ENCODE measurements around the gene ORMDL3.
"Not testable (repeated sequence)": the region's sequence is repeated elsewhere in the genome, so short reads cannot be mapped to it uniquely, and the experiment has no call there.

Gene ORMDL3

DNA sequence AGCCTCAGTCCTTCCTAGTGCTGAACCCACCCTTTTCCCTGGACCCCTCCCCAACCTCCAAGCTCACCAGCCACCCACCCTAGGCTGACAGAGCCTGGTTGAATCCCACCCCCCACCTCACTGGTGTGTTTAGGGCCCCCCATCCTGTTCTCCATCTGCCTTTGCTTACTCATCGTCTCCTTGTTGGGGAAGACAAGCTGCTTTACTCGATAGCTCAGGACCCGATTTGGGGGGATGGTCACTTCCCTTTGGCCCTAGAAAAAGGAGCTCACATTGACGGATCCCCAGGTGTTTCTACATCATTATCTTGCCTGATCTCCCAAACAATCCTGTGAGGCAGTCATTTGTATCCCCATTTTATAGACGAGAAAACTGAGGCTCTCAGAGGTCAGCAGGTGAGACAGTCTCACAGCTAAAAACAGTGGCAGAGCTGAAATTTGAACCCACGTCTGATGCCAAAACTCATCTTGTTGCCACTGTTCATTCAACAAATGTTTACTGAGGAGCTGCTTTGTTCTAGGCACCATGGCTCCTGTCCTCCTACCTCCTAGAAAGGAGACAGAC, 18.5 kb downstream of the ORMDL3 start:
- TF ChIP-seq ISL1 (CRISPR knock-in tag; IDR thresholded peaks at IDR 0.05), result no peak
- TF ChIP-seq, protein P1, sequence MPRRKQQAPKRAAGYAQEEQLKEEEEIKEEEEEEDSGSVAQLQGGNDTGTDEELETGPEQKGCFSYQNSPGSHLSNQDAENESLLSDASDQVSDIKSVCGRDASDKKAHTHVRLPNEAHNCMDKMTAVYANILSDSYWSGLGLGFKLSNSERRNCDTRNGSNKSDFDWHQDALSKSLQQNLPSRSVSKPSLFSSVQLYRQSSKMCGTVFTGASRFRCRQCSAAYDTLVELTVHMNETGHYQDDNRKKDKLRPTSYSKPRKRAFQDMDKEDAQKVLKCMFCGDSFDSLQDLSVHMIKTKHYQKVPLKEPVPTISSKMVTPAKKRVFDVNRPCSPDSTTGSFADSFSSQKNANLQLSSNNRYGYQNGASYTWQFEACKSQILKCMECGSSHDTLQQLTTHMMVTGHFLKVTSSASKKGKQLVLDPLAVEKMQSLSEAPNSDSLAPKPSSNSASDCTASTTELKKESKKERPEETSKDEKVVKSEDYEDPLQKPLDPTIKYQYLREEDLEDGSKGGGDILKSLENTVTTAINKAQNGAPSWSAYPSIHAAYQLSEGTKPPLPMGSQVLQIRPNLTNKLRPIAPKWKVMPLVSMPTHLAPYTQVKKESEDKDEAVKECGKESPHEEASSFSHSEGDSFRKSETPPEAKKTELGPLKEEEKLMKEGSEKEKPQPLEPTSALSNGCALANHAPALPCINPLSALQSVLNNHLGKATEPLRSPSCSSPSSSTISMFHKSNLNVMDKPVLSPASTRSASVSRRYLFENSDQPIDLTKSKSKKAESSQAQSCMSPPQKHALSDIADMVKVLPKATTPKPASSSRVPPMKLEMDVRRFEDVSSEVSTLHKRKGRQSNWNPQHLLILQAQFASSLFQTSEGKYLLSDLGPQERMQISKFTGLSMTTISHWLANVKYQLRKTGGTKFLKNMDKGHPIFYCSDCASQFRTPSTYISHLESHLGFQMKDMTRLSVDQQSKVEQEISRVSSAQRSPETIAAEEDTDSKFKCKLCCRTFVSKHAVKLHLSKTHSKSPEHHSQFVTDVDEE (CRISPR knock-in tag; IDR thresholded peaks at IDR 0.05), result no peak
- TF ChIP-seq ZNF70 (CRISPR knock-in tag; IDR thresholded peaks at IDR 0.05), result no peak
- no peak for TF ChIP-seq TCF4 (CRISPR knock-in tag; IDR thresholded peaks at IDR 0.05; ENCODE audit: borderline replicate concordance)
- ATAC-seq, result no peak

DNA sequence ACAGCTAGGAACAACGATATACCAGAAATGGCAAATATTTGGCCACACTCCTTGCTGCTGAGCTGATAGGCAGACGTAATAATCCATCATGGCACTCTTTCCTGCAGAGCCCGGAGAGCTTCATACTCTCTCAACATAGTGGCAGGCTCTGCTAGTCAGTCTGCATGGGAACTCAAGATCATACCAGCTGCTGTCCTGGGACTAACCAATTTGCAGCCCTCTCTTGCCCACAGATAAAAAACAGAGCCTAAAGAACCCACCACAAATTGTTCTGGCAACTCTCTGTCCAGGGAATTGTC, 22.5 kb downstream of the ORMDL3 start:
- ATAC-seq, result no peak
- TF ChIP-seq ZNF8 (CRISPR knock-in tag; IDR thresholded peaks at IDR 0.05) (no peak), ZC3H10 (CRISPR knock-in tag; IDR thresholded peaks at IDR 0.05) (no peak), GLIS3 (CRISPR knock-in tag; IDR thresholded peaks at IDR 0.05) (no peak), ESRRG (CRISPR knock-in tag; IDR thresholded peaks at IDR 0.05) (no peak), ZNF565 (CRISPR knock-in tag; conservative IDR thresholded peaks at IDR 0.05; ENCODE audit: low read depth) (no peak), BACH2 (CRISPR knock-in tag; IDR thresholded peaks at IDR 0.05; ENCODE audit: borderline replicate concordance) (no peak), SNAI2 (CRISPR knock-in tag; IDR thresholded peaks at IDR 0.05) (no peak), OSR1 (CRISPR knock-in tag; IDR thresholded peaks at IDR 0.05) (no peak), ISL1 (CRISPR knock-in tag; IDR thresholded peaks at IDR 0.05) (no peak), ZFP3 (CRISPR knock-in tag; IDR thresholded peaks at IDR 0.05) (no peak), TOX (CRISPR knock-in tag; IDR thresholded peaks at IDR 0.05; ENCODE audit: borderline replicate concordance) (no peak), RARB (CRISPR knock-in tag; IDR thresholded peaks at IDR 0.05) (no peak), TCF4 (CRISPR knock-in tag; IDR thresholded peaks at IDR 0.05; ENCODE audit: borderline replicate concordance) (no peak), CSDC2 (CRISPR knock-in tag; IDR thresholded peaks at IDR 0.05) (no peak), ZFP30 (CRISPR knock-in tag; IDR thresholded peaks at IDR 0.05) (no peak)
- TF ChIP-seq, protein P2, sequence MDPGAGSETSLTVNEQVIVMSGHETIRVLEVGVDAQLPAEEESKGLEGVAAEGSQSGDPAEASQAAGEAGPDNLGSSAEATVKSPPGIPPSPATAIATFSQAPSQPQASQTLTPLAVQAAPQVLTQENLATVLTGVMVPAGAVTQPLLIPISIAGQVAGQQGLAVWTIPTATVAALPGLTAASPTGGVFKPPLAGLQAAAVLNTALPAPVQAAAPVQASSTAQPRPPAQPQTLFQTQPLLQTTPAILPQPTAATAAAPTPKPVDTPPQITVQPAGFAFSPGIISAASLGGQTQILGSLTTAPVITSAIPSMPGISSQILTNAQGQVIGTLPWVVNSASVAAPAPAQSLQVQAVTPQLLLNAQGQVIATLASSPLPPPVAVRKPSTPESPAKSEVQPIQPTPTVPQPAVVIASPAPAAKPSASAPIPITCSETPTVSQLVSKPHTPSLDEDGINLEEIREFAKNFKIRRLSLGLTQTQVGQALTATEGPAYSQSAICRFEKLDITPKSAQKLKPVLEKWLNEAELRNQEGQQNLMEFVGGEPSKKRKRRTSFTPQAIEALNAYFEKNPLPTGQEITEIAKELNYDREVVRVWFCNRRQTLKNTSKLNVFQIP (CRISPR knock-in tag; IDR thresholded peaks at IDR 0.05; ENCODE audit: borderline replicate concordance, low read depth), result no peak
- TF ChIP-seq, protein P1 (CRISPR knock-in tag; IDR thresholded peaks at IDR 0.05), result no peak

DNA sequence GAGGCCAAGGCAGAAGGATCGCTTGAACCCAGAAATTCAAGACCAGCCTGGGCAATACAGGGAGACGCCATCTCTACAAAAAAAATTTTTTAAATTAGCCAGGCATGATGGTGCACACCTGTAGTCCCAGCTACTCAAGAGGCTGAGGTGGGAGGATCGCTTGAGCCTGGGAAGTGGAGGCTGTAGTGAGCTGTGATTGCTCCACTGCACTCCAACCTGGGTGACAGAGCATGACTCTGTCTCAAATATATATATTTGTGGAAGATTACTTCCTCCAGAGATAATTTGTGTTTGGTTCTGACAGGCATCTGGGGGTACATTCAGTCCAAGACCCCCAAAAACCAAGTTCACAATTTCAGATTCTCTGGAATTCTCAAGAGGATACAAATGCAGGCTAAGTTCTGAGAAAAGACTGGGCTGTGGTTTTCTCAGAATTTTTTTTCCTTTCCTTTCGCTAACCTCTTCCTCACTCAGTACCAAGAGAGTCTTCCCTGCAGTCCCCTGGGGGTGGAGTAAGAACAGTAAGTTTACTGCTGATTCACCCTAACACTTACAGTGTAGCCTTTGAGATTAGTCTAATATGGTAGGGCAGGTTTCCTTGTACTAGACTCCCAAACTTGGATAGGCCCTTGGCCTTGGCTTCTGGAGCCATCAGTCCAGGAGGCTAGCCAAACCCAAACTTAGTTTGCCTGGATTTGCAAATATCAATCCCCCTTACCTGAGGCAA, 24.1 kb downstream of the ORMDL3 start:
- TF ChIP-seq OSR1 (CRISPR knock-in tag; IDR thresholded peaks at IDR 0.05) (no peak), ZNF8 (CRISPR knock-in tag; IDR thresholded peaks at IDR 0.05) (no peak), ZC3H10 (CRISPR knock-in tag; IDR thresholded peaks at IDR 0.05) (no peak), ZFP3 (CRISPR knock-in tag; IDR thresholded peaks at IDR 0.05) (no peak), TOX (CRISPR knock-in tag; IDR thresholded peaks at IDR 0.05; ENCODE audit: borderline replicate concordance) (no peak)
- TF ChIP-seq, protein P3, sequence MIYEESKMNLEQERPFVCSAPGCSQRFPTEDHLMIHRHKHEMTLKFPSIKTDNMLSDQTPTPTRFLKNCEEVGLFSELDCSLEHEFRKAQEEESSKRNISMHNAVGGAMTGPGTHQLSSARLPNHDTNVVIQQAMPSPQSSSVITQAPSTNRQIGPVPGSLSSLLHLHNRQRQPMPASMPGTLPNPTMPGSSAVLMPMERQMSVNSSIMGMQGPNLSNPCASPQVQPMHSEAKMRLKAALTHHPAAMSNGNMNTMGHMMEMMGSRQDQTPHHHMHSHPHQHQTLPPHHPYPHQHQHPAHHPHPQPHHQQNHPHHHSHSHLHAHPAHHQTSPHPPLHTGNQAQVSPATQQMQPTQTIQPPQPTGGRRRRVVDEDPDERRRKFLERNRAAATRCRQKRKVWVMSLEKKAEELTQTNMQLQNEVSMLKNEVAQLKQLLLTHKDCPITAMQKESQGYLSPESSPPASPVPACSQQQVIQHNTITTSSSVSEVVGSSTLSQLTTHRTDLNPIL (CRISPR knock-in tag; IDR thresholded peaks at IDR 0.05; ENCODE audit: low read depth), result no peak
- TF ChIP-seq, protein P1 (CRISPR knock-in tag; IDR thresholded peaks at IDR 0.05), result no peak

DNA sequence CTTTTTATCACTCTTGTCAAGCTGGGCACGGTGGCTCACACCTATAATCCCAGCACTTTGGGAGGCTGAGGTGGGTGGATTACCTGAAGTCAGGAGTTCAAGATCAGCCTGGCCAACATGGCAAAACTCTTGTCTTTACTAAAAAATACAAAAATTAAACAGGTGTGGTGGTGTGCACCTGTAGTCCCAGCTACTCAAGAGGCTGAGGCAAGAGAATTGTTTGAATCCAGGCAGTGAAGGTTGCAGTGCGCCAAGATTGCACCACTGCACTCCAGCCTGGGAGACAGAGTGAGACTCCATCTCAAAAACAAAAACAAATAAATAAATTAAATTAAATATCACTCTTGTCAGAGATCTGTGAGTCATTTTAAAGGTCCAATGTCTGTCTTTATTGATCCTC, 25.4 kb downstream of the ORMDL3 start:
- ATAC-seq, result not testable (repeated sequence)

More for the DNA sequence above, 24.1 kb downstream of the ORMDL3 start:
- no peak for ATAC-seq

All from SK-N-SH treated with all-trans-retinoic acid at 6 μM for 48 hours (cell line).